Cardiac muscle cell (in vitro differentiated cells and primary cell): ENCODE results near the gene PLAA. TPM values are rescaled to one million over a fixed set of nuclear protein-coding genes. Genes with fewer than 3 reads are reported as not detected.

Experiments
- DNase-seq, 2 donors: peaks; one replicate each; pipeline versions ENCODE4 v3.0.0 to v3.0.0-alpha.2; 2010 to 2017; ENCODE audit warnings: low read depth in 1 of 2, low spot score in 1 of 2
- H3K27ac ChIP-seq: fragments of 200-600 bp; sonication (generic); 2 replicates; pipeline ENCODE4 v1.5.1; 2016
- H3K27me3 ChIP-seq: fragments of 200-600 bp; sonication (generic); 2 replicates; pipeline ENCODE4 v1.6.0; 2016; ENCODE audit warnings: control low read depth
- H3K36me3 ChIP-seq: fragments of 200-600 bp; sonication (generic); 2 replicates; pipeline ENCODE4 v1.5.1; 2016; ENCODE audit warnings: control low read depth
- H3K4me1 ChIP-seq: fragments of 200-600 bp; sonication (generic); 2 replicates; pipeline ENCODE4 v1.8.1; 2017; ENCODE audit warnings: low read depth, mild to moderate bottlenecking, mixed run types
- H3K4me3 ChIP-seq: fragments of 200-600 bp; sonication (generic); 2 replicates; pipeline ENCODE4 v1.5.1; 2016; ENCODE audit warnings: mild to moderate bottlenecking
- H3K9me3 ChIP-seq: fragments of 200-600 bp; sonication (generic); 2 replicates; pipeline ENCODE4 v1.5.1; 2017; ENCODE audit warnings: low read depth, mild to moderate bottlenecking, control low read depth
- CTCF ChIP-seq: IDR thresholded peaks from 2 replicates; pipeline ENCODE4 v1.5.1; 2012; ENCODE audit warnings: low read depth, mild to moderate bottlenecking, low read length
- polyA plus RNA-seq: library from polyadenylated mRNA; unstranded; fragments of >200 nt; fragmentation: Nextera tagmentation; extraction: Ambion mirVana; gene quantifications from 2 replicates; pipeline ENCODE4 v1.2.1, GENCODE V29; 2016
- total RNA-seq: library from RNA; depleted of rRNA; stranded (reverse); fragments of >200 nt; gene quantifications from 2 replicates; pipeline ENCODE4 v1.2.3, GENCODE V29; 2016

Gene PLAA
- total and polyA plus RNA-seq, 2 experiments from 2014 or later, result 30.9 to 32.6 TPM

GRCh38 chr9:26940779-26941178 is 6.3 kb downstream of the PLAA start:
- Histone ChIP-seq H3K9me3 (no peaks in the 10 kb centered on the region), H3K36me3 (no peaks in the 10 kb centered on the region), H3K27me3 (no peaks in the 10 kb centered on the region), H3K4me3 (no peak overlapping the region), H3K27ac (no peak overlapping the region), H3K4me1 (peaks cover 4% of the 10 kb centered on the region)
- DNase-seq, result no peak
- no peak for TF ChIP-seq CTCF

DNA sequence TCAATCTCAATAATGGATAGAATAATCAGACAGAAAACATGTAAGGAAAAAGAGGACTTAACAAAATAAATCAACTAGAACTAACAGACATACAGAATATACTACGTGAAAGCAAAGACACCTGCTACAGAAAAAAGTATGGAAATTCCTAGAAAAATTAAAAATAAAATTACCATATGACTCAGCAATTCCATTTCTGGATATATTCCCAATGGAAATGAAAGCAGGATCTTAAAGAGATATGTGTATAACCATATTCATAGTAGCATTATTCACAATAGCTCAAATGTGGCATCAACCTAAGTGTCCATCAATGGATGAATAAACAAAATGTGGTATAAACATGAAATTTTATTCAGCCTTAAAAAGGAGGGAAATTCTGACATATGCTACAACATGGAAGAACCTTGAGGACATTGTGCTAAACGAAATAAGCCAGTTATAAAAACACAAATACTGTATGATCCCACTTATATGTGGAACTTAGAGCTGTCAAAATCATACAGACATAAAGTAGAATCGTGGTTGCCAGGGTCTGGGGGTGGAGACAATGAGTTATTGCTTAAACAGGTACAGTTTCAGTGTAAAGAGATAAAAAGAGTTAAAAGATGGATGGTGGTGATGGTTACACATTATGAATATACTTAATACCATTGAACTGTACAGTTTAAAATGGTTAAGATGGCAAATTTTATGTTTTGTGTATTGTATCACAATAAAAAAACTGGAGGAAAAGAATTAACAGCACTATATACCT is 6.9 kb downstream of the PLAA start:
- no peaks in the 10 kb centered on the region for H3K36me3 ChIP-seq
- no peak for TF ChIP-seq CTCF
- no peak overlapping the region for H3K27ac ChIP-seq
- no peaks in the 10 kb centered on the region for H3K27me3 ChIP-seq
- H3K4me3 ChIP-seq, result no peak overlapping the region
- H3K4me1 ChIP-seq, result no peaks in the 10 kb centered on the region
- H3K9me3 ChIP-seq, result no peaks in the 10 kb centered on the region
- no peak for DNase-seq

GRCh38 chr9:26937816-26938371 is 9.1 kb downstream of the PLAA start:
- no peaks in the 10 kb centered on the region for H3K9me3 ChIP-seq
- no peak overlapping the region for H3K27ac ChIP-seq
- H3K36me3 ChIP-seq, result no peaks in the 10 kb centered on the region
- H3K4me1 ChIP-seq, result no peaks in the 10 kb centered on the region
- H3K27me3 ChIP-seq, result no peaks in the 10 kb centered on the region
- H3K4me3 ChIP-seq, result no peak overlapping the region
- DNase-seq, result no peak
- no peak for TF ChIP-seq CTCF

DNA sequence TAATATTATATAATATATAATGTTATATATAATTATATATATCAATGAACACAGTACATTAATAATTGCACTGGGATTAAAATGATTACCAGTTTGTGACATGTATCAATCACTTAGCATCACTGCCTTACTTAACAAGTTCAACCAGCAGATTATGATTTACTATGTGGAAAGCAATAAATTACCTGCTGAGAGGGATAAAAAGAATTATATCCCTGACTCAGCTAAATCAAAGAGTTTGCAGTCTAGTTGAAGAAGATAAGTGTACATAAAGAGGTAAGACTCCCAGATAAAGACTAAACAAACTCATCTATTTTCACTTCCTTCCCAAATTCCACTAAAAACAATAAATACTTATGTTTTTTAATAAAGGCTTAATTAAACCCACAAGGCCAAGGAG is 11.2 kb downstream of the PLAA start:
- H3K27ac ChIP-seq, result no peak overlapping the region
- no peak for TF ChIP-seq CTCF

GRCh38 chr9:26928902-26929495 is 18.0 kb downstream of the PLAA start:
- no peak for TF ChIP-seq CTCF
- H3K4me3 ChIP-seq, result no peak overlapping the region
- peaks cover 41% of the 10 kb centered on the region for H3K36me3 ChIP-seq
- no peak for DNase-seq
- H3K27ac ChIP-seq, result no peak overlapping the region
- H3K27me3 ChIP-seq, result no peaks in the 10 kb centered on the region
- no peaks in the 10 kb centered on the region for H3K4me1 ChIP-seq
- no peaks in the 10 kb centered on the region for H3K9me3 ChIP-seq

More for the DNA sequence above, 11.2 kb downstream of the PLAA start:
- no peaks in the 10 kb centered on the region for H3K27me3 ChIP-seq
- no peak overlapping the region for H3K4me3 ChIP-seq
- no peak for DNase-seq
- H3K9me3 ChIP-seq, result no peaks in the 10 kb centered on the region
- no peaks in the 10 kb centered on the region for H3K36me3 ChIP-seq
- H3K4me1 ChIP-seq, result no peaks in the 10 kb centered on the region
